Neural crest cell (in vitro differentiated cells): ENCODE results near the gene TLNRD1. TPM values are rescaled to one million over a fixed set of nuclear protein-coding genes. Genes with fewer than 3 reads are reported as not detected.

Experiments used
- DNase-seq: peaks from one replicate; pipeline ENCODE4 v3.0.0; 2021; ENCODE audit warnings: low read depth, mixed read lengths, low spot score
- H3K27ac Mint-ChIP-seq: one replicate; pipeline ENCODE4 v1.8.0; 2021; ENCODE audit warnings: mild to moderate bottlenecking, mixed read lengths; ENCODE audit not compliant: unreplicated experiment
- H3K27me3 Mint-ChIP-seq: 2 replicates; pipeline ENCODE4 v1.8.0; 2021; ENCODE audit warnings: low read depth, mild to moderate bottlenecking, mixed read lengths
- H3K36me3 Mint-ChIP-seq: 2 replicates; pipeline ENCODE4 v1.8.0; 2021; ENCODE audit warnings: low read depth, mild to moderate bottlenecking, mixed read lengths
- H3K4me1 Mint-ChIP-seq: 2 replicates; pipeline ENCODE4 v1.8.0; 2021; ENCODE audit warnings: mixed read lengths
- H3K4me3 Mint-ChIP-seq: one replicate; pipeline ENCODE4 v1.8.0; 2021; ENCODE audit warnings: mild to moderate bottlenecking, mixed read lengths
- H3K9me3 Mint-ChIP-seq: 2 replicates; pipeline ENCODE4 v1.8.0; 2021; ENCODE audit warnings: mixed read lengths
- microRNA-seq: library from miRNA; unstranded; fragments of <30 nt; microRNA quantifications from one replicate; pipeline ENCODE4, GENCODE V29; 2020
- total RNA-seq: library from RNA; stranded (reverse); gene quantifications from 2 replicates; pipeline ENCODE4 v1.2.1, GENCODE V29; 2021
- TF ChIP-seq, protein P1 (sequence below): fragments of 200-600 bp; sonication (generic); conservative IDR thresholded peaks from 2 replicates; pipeline ENCODE4 v1.5.0; 2021; ENCODE audit warnings: antibody characterized with exemption, mild to moderate bottlenecking

TLNRD1 gene
- total RNA-seq, 1 donor from 2014 or later = 31.7 TPM

GRCh38 chr15:81054236-81054635, 53.5 kb downstream of the TLNRD1 start:
- Mint-ChIP-seq H3K4me1 (peaks cover 22% of the 10 kb centered on the region), H3K27me3 (no peaks in the 10 kb centered on the region), H3K9me3 (no peaks in the 10 kb centered on the region), H3K4me3 (no peak overlapping the region), H3K36me3 (no peaks in the 10 kb centered on the region), H3K27ac (no peak overlapping the region)
- TF ChIP-seq, protein P1, sequence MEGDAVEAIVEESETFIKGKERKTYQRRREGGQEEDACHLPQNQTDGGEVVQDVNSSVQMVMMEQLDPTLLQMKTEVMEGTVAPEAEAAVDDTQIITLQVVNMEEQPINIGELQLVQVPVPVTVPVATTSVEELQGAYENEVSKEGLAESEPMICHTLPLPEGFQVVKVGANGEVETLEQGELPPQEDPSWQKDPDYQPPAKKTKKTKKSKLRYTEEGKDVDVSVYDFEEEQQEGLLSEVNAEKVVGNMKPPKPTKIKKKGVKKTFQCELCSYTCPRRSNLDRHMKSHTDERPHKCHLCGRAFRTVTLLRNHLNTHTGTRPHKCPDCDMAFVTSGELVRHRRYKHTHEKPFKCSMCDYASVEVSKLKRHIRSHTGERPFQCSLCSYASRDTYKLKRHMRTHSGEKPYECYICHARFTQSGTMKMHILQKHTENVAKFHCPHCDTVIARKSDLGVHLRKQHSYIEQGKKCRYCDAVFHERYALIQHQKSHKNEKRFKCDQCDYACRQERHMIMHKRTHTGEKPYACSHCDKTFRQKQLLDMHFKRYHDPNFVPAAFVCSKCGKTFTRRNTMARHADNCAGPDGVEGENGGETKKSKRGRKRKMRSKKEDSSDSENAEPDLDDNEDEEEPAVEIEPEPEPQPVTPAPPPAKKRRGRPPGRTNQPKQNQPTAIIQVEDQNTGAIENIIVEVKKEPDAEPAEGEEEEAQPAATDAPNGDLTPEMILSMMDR = no peak
- DNase-seq = no peak

Small RNA genes lying within 50 kb of the gene (microRNA-seq; reads per million reads assigned to microRNA genes)
- gene MIR4514 = not detected

Other genes starting within 250 kb of the TLNRD1 start
- 0.30 and 0.33 TPM in 2 replicates for gene CEMIP, start 221.6 kb upstream of the TLNRD1 start, total RNA-seq
- 30.7 and 31.9 TPM in 2 replicates for gene MESD, start 11.1 kb upstream of the TLNRD1 start, total RNA-seq
- gene CFAP161, start 133.3 kb downstream of the TLNRD1 start, total RNA-seq = not detected in 2 replicates
- gene IL16, start 196.0 kb downstream of the TLNRD1 start, total RNA-seq = 0.05 and 0.25 TPM in 2 replicates